IMR-90 (cell line): ENCODE results near the gene IQCK. TPM values are rescaled to one million over a fixed set of nuclear protein-coding genes. Genes with fewer than 3 reads are reported as not detected.

Source experiments
- ATAC-seq: fragments of 200-7000 bp; cut with Tn5 transposase; 2 replicates; pipeline ENCODE4 v1.9.1; 2020; ENCODE audit warnings: low read depth, mild to moderate bottlenecking, moderate library complexity
- BruUV-seq: library from RNA; stranded (reverse); fragments of 400-500 nt; replicated peaks from 2 replicates; lab custom pipeline; 2021; lab: Mats Ljungman, UMichigan
- CTCF ChIA-PET: fragments of 300-600 bp; formaldehyde crosslinking; extraction: SDS; loops from one replicate; lab custom pipeline; 2021; ENCODE audit warnings: antibody characterized with exemption; lab: Yijun Ruan, JAX
- POLR2A ChIA-PET: fragments of 300-600 bp; sonication (Branson Sonifier 250); formaldehyde crosslinking; loops from one replicate; lab custom pipeline; 2022; ENCODE audit warnings: antibody characterized with exemption; ENCODE audit not compliant: unreplicated experiment; lab: Charles Lee
- DNase-seq: peaks from one replicate; pipeline ENCODE4 v3.0.0; 2013
- H2AFZ ChIP-seq: replicated peaks from 2 replicates; pipeline ENCODE3; 2013; ENCODE audit warnings: low read length, mild to moderate bottlenecking; ENCODE audit not compliant: poor library complexity
- H2AK5ac ChIP-seq: 2 replicates; pipeline ENCODE4 v1.6.1; 2013; ENCODE audit warnings: low read depth, low read length, inconsistent platforms
- H2AK9ac ChIP-seq: replicated peaks from 2 replicates; pipeline ENCODE3; 2013; ENCODE audit warnings: mild to moderate bottlenecking, low read depth, low read length, moderate library complexity; ENCODE audit not compliant: poor library complexity
- H2BK120ac ChIP-seq: 2 replicates; pipeline ENCODE4 v1.6.1; 2013; ENCODE audit warnings: low read depth, low read length, inconsistent platforms
- H2BK15ac ChIP-seq: 3 replicates; pipeline ENCODE4 v1.6.1; 2013; ENCODE audit warnings: low read depth, low read length, inconsistent platforms
- H2BK20ac ChIP-seq: 2 replicates; pipeline ENCODE4 v1.6.1; 2013; ENCODE audit warnings: low read depth, mild to moderate bottlenecking, inconsistent platforms, low read length, moderate library complexity
- H2BK5ac ChIP-seq: 2 replicates; pipeline ENCODE4 v1.6.1; 2013; ENCODE audit warnings: mild to moderate bottlenecking, low read depth, low read length, inconsistent platforms; ENCODE audit not compliant: poor library complexity, severe bottlenecking
- H3K14ac ChIP-seq: replicated peaks from 2 replicates; pipeline ENCODE4 v1.6.1; 2013; ENCODE audit warnings: low read depth, low read length, inconsistent platforms
- H3K18ac ChIP-seq: 2 replicates; pipeline ENCODE4 v1.6.1; 2013; ENCODE audit warnings: low read depth, low read length, control low read depth
- H3K23ac ChIP-seq: 2 replicates; pipeline ENCODE4 v1.6.1; 2013; ENCODE audit warnings: low read depth, low read length, inconsistent platforms
- H3K27ac ChIP-seq: 2 replicates; pipeline ENCODE4 v1.5.1; 2013; ENCODE audit warnings: mild to moderate bottlenecking, control low read depth, low read length; ENCODE audit not compliant: insufficient read depth
- H3K27me3 ChIP-seq: 2 replicates; pipeline ENCODE4 v1.6.1; 2013; ENCODE audit warnings: low read length; ENCODE audit not compliant: control insufficient read depth, insufficient read depth
- H3K36me3 ChIP-seq: 2 replicates; pipeline ENCODE4 v1.6.1; 2013; ENCODE audit warnings: low read length, mixed read lengths; ENCODE audit not compliant: control insufficient read depth, insufficient read depth
- H3K4ac ChIP-seq: 2 replicates; pipeline ENCODE4 v1.6.1; 2013; ENCODE audit warnings: low read depth, low read length, inconsistent platforms
- H3K4me1 ChIP-seq: 2 replicates; pipeline ENCODE4 v1.6.1; 2013; ENCODE audit warnings: low read length, mixed read lengths; ENCODE audit not compliant: control insufficient read depth, insufficient read depth
- H3K4me2 ChIP-seq: 2 replicates; pipeline ENCODE4 v1.6.1; 2013; ENCODE audit warnings: low read depth, mild to moderate bottlenecking, control low read depth, low read length, moderate library complexity
- H3K4me3 ChIP-seq: 2 replicates; pipeline ENCODE4 v1.5.1; 2013; ENCODE audit warnings: low read depth, mild to moderate bottlenecking, control low read depth, low read length, moderate library complexity; ENCODE audit not compliant: insufficient read depth
- H3K56ac ChIP-seq: 2 replicates; pipeline ENCODE4 v1.6.1; 2013; ENCODE audit warnings: low read length, inconsistent platforms; ENCODE audit not compliant: insufficient read depth; ENCODE audit errors: extremely low read depth
- H3K79me1 ChIP-seq, 2 experiments: 2 replicates each; pipeline ENCODE4 v1.6.1; 2013; ENCODE audit warnings: low read length in 2 of 2, inconsistent platforms in 1 of 2, low read depth in 1 of 2
- H3K9ac ChIP-seq: 2 replicates; pipeline ENCODE4 v1.6.1; 2013; ENCODE audit warnings: low read depth, low read length, control low read depth
- H3K9me1 ChIP-seq: 2 replicates; pipeline ENCODE4 v1.6.1; 2013; ENCODE audit warnings: low read length, inconsistent platforms; ENCODE audit not compliant: insufficient read depth
- H3K9me3 ChIP-seq: 2 replicates; pipeline ENCODE4 v1.6.1; 2013; ENCODE audit warnings: low read length; ENCODE audit not compliant: control insufficient read depth, insufficient read depth
- H4K20me1 ChIP-seq: 2 replicates; pipeline ENCODE4 v1.6.1; 2013; ENCODE audit warnings: low read length, inconsistent platforms; ENCODE audit not compliant: insufficient read depth
- H4K5ac ChIP-seq: 2 replicates; pipeline ENCODE4 v1.6.1; 2013; ENCODE audit warnings: mild to moderate bottlenecking, low read depth, low read length, control low read depth
- H4K8ac ChIP-seq, 2 experiments: 2 replicates each; pipeline ENCODE4 v1.6.1; 2013; ENCODE audit warnings: low read depth in 2 of 2, low read length in 2 of 2, control low read depth in 1 of 2, inconsistent platforms in 1 of 2
- H4K91ac ChIP-seq: 2 replicates; pipeline ENCODE4 v1.6.1; 2013; ENCODE audit warnings: low read depth, low read length, inconsistent platforms; ENCODE audit not compliant: insufficient read depth
- BHLHE40 ChIP-seq: fragments of 150-350 bp; IDR thresholded peaks from 2 replicates; pipeline ENCODE4 v1.6.1; 2016; ENCODE audit warnings: mild to moderate bottlenecking, low read depth, low read length
- CHD1 ChIP-seq: IDR thresholded peaks from 2 replicates; pipeline ENCODE4 v1.6.1; 2012; ENCODE audit warnings: low read depth, low read length, improper control_type of control experiment
- USF2 ChIP-seq: fragments of 150-350 bp; IDR thresholded peaks from 2 replicates; pipeline ENCODE4 v1.6.1; 2017; ENCODE audit warnings: mild to moderate bottlenecking, antibody characterized with exemption, low read length, low read depth
- WGBS, 2 experiments: methylation state at CpG; one replicate each; pipeline versions ENCODE4 v1.1.5 to v1.1.7; 2013; ENCODE audit warnings: missing lambda C conversion rate in 2 of 2; ENCODE audit not compliant: insufficient read length in 1 of 2; ENCODE audit errors: extremely low coverage in 2 of 2; 5-methylcytosine and 5-hydroxymethylcytosine counted together
- dilution Hi-C: fragments of 300-500 bp; cut with HindIII; formaldehyde crosslinking; loops from one replicate; pipeline ENCODE4 v1.14.3; 2018; ENCODE audit warnings: low sequenced_read_pairs; ENCODE audit not compliant: unreplicated experiment
- in situ Hi-C: fragments of 300-500 bp; cut with MboI; formaldehyde crosslinking; loops from 3 replicates; pipeline ENCODE4 v1.14.3; 2019; ENCODE audit warnings: low sequenced_read_pairs, inconsistent platforms, mixed read lengths
- intact Hi-C: fragments of 100-400 bp; cut with micrococcal nuclease; formaldehyde crosslinking; loops from 2 replicates; pipeline ENCODE4 v1.10.0; 2022
- polyA plus RNA-seq, 3 experiments: library from polyadenylated mRNA; depleted of rRNA; stranded (reverse); fragments of >200 nt; gene quantifications; 2 replicates each; pipeline ENCODE4 v1.2.3, GENCODE V29; 2012; ENCODE audit warnings: low replicate concordance in 1 of 3
- total RNA-seq: library from RNA; depleted of rRNA; stranded (reverse); fragments of >200 nt; gene quantifications from 2 replicates; pipeline ENCODE4 v1.2.3, GENCODE V29; 2012

IQCK gene
- total and polyA plus RNA-seq, 2 of the 4 experiments (the other 2 are of a cell fraction), result 4.1 to 5.4 TPM

- CTCF ChIA-PET, result no interaction called here
Observed at GRCh38 chr16:19674485-19674884, 43.6 kb upstream of the IQCK start.

More at GRCh38 chr16:19674485-19674884, 43.6 kb upstream of the IQCK start:
- Histone ChIP-seq H3K4me2 (no peak overlapping the region), H4K91ac (no peak overlapping the region), H4K20me1 (no peaks in the 10 kb centered on the region), H3K56ac (no peak overlapping the region), H3K9ac (no peak overlapping the region), H3K36me3 (peaks cover 14% of the 10 kb centered on the region), H3K14ac (no peak overlapping the region), H3K4me3 (no peak overlapping the region), H3K23ac (no peak overlapping the region), H2BK120ac (no peak overlapping the region), H2AFZ (no peak overlapping the region), H2BK20ac (no peak overlapping the region), H3K27ac (no peak overlapping the region), H2BK5ac (no peak overlapping the region), H4K5ac (no peak overlapping the region), H3K27me3 (no peaks in the 10 kb centered on the region), H2BK15ac (no peak overlapping the region), H2AK5ac (no peak overlapping the region), H3K18ac (no peak overlapping the region), H4K8ac (no peak overlapping the region), H3K4ac (no peak overlapping the region), H3K9me3 (no peaks in the 10 kb centered on the region), H3K79me1 (no peaks in the 10 kb centered on the region; a peak in 1 of 4 replicates), H3K9me1 (no peaks in the 10 kb centered on the region), H2AK9ac (no peak overlapping the region), H3K4me1 (no peaks in the 10 kb centered on the region)
- dilution Hi-C loops, result no loop called here
- POLR2A ChIA-PET, result no interaction called here
- no peak for TF ChIP-seq BHLHE40
- no peak for TF ChIP-seq CHD1
- no peak for TF ChIP-seq USF2
- ATAC-seq, result no peak
- in situ Hi-C loops, result no loop called here
- BruUV-seq, result no TSS peak
- WGBS, 2 experiments, result no CpG with 5 or more reads among the region's 5 CpGs
- intact Hi-C loops, result no loop called here
- no peak for DNase-seq
